HCT116 (cell line): ENCODE results near the gene TRIM73.
"Not testable (repeated sequence)": the region's sequence is repeated elsewhere in the genome, so short reads cannot be mapped to it uniquely, and the experiment has no call there.

Experiments
- CTCF ChIP-seq, 3 experiments: fragments of 200-600 bp in 1 of 3; sonication (generic) in 1 of 3; IDR thresholded peaks in 2 of 3; conservative IDR thresholded peaks in 1 of 3; 2 replicates each; pipeline ENCODE4 v1.5.1; 2012 to 2017; ENCODE audit warnings: low read depth in 2 of 3, low read length in 2 of 3, antibody characterized with exemption in 1 of 3, borderline replicate concordance in 1 of 3, control low read depth in 1 of 3, mild to moderate bottlenecking in 1 of 3, mixed read lengths in 1 of 3, mixed run types in 1 of 3, moderate library complexity in 1 of 3; ENCODE audit not compliant: insufficient read depth in 1 of 3
- ELF1 ChIP-seq: IDR thresholded peaks from 2 replicates; pipeline ENCODE4 v1.6.1; 2012; ENCODE audit warnings: low read depth, borderline replicate concordance
- EZH2 ChIP-seq: fragments of 200-600 bp; sonication (generic); IDR thresholded peaks from 2 replicates; pipeline ENCODE4 v1.6.1; 2017; ENCODE audit warnings: antibody characterized with exemption, mixed run types
- POLR2A ChIP-seq: IDR thresholded peaks from 2 replicates; pipeline ENCODE4 v1.7.0; 2011; ENCODE audit warnings: borderline replicate concordance; ENCODE audit not compliant: insufficient read depth, insufficient read length; ENCODE audit errors: extremely low read depth
- POLR2AphosphoS5 ChIP-seq: IDR thresholded peaks from 2 replicates; pipeline ENCODE4 v1.6.1; 2011; ENCODE audit warnings: mild to moderate bottlenecking, low read depth, low read length, moderate library complexity
- REST ChIP-seq: IDR thresholded peaks from 2 replicates; pipeline ENCODE4 v1.6.1; 2012; ENCODE audit warnings: low read depth

GRCh38 chr7:75414708-75415427, 19.4 kb downstream of the TRIM73 start:
- TF ChIP-seq EZH2; CTCF (IDR thresholded peaks at IDR 0.05 in 2 of 3, conservative IDR thresholded peaks at IDR 0.05 in 1 of 3; ENCODE audit: borderline replicate concordance in 1 of 3, insufficient read depth in 1 of 3, low read depth in 2 of 3, low read length in 2 of 3); REST; POLR2A; POLR2AphosphoS5; ELF1: not testable (repeated sequence)
